VCaP (cell line): ENCODE measurements around the gene SLC15A3.

Experiments
- H3K27ac ChIP-seq: fragments of 450-650 bp; 2 replicates; pipeline ENCODE4 v1.5.1; 2017
- TF ChIP-seq, protein P1 (sequence below): fragments of 450-650 bp; conservative IDR thresholded peaks from 2 replicates; pipeline ENCODE4 v1.5.1; 2017; ENCODE audit warnings: mild to moderate bottlenecking, moderate library complexity

Gene SLC15A3

DNA sequence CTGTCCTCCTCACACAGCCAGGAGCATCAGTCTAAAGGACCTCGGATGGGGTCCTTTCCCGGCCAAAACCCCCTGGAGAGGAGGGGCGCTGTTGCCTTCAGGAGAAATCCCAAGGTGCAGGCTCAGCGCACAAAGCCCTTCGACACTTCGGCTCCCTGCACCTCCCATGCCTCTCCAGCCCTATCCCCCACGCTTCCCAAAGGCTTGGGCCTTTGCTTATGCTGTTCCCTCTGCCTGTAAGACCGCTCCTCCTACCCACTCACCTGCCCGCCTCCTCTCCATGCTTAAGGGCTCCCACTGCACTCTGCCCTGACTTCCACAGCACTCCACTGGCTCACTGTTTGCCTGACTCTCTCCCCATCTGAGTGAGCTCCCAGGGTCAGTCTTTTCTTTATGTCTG lies 13.5 kb downstream of the SLC15A3 start:
- TF ChIP-seq, protein P1, sequence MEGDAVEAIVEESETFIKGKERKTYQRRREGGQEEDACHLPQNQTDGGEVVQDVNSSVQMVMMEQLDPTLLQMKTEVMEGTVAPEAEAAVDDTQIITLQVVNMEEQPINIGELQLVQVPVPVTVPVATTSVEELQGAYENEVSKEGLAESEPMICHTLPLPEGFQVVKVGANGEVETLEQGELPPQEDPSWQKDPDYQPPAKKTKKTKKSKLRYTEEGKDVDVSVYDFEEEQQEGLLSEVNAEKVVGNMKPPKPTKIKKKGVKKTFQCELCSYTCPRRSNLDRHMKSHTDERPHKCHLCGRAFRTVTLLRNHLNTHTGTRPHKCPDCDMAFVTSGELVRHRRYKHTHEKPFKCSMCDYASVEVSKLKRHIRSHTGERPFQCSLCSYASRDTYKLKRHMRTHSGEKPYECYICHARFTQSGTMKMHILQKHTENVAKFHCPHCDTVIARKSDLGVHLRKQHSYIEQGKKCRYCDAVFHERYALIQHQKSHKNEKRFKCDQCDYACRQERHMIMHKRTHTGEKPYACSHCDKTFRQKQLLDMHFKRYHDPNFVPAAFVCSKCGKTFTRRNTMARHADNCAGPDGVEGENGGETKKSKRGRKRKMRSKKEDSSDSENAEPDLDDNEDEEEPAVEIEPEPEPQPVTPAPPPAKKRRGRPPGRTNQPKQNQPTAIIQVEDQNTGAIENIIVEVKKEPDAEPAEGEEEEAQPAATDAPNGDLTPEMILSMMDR: no peak
- H3K27ac ChIP-seq: no peak overlapping the region

DNA sequence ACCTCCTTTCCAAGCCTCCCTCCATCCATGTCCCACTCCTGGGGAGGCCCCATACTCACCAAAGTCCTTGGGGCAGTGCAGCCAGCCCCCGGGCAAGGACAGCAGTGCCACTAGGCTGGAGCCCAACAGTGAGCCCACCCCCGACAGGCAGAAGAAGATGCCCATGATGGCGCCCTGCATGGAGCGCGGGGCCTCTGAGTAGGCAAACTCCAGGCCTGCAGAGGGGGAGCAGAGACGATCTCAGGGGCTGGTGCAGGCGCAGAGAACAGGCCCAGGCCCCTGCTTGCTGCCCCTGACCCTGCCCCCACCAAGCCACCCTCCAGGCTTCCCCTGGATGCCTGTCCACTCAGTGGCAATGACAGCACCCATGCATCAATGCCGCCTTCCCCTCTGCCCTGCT lies 14.2 kb downstream of the SLC15A3 start:
- TF ChIP-seq, protein P1: no peak
- no peak overlapping the region for H3K27ac ChIP-seq

DNA sequence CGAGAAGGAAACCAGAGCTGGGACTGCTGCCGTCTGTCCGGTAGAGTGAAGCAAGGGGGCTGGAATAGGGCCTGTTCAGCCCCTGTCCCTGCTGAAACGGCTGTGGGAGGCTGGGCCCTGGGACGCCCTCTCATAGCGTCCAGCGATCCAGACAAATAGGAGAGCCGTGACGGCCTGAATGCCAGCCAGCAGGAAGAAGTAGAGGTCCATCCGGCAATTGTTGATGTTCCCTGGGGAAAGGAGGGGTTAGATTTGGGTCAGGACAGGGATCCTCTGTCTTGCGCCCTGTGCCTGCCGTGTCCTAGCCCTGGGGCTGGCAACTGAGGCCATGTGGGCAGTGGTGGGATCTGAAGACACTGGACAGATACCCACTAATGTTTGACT lies 14.8 kb downstream of the SLC15A3 start:
- TF ChIP-seq, protein P1: no peak
- no peak overlapping the region for H3K27ac ChIP-seq

DNA sequence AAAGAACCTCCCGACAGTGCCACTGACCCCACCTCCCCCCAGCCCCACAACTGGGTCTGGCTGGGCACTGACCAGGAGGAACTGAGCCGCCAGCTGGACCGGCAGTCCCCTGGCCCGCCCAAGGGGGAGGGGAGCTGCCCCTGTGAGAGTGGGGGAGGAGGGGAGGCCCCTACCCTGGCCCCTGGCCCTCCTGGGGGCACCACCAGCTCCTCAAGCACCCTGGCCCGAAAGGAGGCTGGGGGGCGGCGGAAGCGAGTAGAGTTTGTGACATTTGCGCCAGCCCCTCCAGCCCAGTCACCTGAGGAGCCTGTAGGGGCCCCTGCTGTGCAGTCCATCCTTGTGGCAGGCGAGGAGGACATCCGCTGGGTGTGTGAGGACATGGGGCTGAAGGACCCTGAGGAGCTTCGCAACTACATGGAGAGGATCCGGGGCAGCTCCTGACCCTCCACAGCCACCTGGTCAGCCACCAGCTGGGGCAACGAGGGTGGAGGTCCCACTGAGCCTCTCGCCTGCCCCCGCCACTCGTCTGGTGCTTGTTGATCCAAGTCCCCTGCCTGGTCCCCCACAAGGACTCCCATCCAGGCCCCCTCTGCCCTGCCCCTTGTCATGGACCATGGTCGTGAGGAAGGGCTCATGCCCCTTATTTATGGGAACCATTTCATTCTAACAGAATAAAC lies 15.4 kb downstream of the SLC15A3 start:
- TF ChIP-seq, protein P1: no peak
- H3K27ac ChIP-seq: no peak overlapping the region

DNA sequence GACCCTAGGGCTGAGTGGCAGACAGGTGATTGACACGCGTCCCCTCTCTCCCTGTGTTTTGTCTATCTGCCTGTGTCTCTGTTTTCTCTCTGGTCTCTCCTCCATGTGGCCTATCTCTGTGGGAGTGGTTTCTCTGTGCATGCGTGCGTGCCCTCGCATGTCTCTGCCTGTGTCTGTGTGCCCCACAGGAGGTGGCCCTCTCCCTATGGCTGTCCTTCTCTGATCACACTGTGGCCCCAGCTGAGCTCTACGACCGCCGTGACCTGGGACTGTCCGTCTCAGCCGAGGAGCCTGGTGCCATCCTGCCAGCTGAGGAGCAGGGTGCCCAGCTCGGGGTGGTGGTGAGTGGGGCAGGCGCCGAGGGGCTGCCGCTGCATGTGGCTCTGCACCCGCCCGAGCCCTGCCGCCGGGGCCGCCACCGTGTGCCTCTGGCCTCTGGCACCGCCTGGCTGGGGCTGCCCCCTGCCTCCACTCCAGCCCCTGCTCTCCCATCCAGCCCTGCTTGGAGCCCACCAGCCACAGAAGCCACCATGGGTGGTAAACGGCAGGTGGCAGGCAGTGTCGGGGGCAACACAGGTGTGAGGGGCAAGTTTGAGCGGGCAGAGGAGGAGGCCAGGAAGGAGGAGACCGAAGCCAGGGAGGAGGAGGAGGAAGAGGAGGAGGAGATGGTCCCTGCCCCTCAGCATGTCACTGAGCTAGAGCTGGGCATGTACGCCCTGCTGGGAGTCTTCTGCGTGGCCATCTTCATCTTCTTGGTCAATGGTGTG lies 16.1 kb downstream of the SLC15A3 start:
- H3K27ac ChIP-seq: no peak overlapping the region
- TF ChIP-seq, protein P1: no peak

DNA sequence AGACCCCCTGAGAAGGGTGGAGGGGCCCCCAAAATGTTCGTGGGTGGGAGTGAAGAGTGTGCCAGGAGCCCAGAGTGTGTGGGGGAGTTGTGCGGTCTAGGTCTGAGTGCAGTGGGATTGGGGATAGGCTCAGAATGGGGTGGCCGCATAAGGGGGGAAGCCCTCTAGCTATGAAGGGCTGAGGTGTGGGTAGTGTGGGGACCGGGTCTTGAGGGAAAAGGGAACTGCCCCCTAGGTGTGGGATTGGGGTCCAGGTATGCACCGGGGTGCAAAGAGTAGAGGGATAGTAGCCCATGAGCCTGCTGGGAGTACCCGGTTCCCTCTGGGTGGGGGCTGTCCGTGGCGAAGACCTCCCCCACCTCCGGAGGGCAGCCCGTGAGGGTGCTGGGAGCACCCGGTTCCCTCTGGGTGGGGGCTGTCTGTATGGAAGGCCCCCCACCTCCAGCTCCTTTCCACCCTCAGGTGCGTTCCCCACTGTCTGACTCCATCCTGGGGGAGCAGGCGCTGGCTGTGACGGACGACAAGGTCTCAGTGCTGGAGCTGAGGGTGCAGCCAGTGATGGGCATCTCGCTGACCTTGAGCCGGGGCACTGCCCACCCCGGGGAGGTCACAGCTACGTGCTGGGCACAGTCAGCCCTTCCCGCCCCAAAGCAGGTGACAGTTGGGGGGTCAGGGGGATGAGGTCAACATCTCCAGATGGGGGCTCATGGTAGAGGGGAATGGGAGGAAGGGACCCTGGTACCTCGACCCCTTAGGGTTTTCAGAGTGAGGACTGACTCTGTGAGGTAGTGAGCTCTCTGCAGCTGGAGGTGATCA lies 17.0 kb downstream of the SLC15A3 start:
- no peak overlapping the region for H3K27ac ChIP-seq
- TF ChIP-seq, protein P1: no peak

DNA sequence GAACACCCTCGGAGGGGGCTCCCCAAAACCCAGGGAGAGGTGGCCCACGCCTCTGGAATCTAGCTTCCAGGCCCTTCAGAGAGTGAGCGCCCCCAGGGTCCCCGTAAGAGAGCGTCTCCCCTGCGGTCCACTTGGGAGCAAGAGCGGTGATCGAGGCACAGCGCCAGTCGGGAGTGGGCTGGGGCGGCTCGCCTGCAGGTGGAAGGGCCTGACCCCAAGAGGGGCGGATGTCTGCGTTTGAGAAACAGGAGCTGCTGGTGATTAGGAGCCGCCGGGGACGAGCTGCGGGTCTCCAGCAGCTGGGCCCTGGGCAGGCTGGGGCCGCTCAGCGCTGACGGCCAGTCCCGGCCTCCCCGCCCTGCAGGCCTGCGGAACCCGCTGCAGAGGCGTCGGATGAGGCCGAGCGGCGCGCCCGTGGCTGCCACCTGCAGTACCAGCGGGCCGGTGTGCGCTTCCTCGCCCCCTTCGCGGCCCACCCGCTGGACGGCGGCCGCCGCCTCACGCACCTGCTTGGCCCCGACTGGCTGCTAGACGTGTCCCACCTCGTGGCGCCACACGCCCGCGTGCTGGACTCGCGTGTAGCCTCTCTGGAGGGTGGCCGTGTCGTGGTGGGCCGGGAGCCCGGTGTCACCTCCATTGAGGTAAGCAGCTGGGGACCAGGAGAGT lies 17.7 kb downstream of the SLC15A3 start:
- TF ChIP-seq, protein P1: no peak
- H3K27ac ChIP-seq: no peak overlapping the region
